ENCODE results near the gene C1orf167. TPM values are rescaled to one million over a fixed set of nuclear protein-coding genes. Genes with fewer than 3 reads are reported as not detected.

C1orf167 gene
- total RNA-seq, 1 donor from 2014 or later, result 0.84 TPM

DNA sequence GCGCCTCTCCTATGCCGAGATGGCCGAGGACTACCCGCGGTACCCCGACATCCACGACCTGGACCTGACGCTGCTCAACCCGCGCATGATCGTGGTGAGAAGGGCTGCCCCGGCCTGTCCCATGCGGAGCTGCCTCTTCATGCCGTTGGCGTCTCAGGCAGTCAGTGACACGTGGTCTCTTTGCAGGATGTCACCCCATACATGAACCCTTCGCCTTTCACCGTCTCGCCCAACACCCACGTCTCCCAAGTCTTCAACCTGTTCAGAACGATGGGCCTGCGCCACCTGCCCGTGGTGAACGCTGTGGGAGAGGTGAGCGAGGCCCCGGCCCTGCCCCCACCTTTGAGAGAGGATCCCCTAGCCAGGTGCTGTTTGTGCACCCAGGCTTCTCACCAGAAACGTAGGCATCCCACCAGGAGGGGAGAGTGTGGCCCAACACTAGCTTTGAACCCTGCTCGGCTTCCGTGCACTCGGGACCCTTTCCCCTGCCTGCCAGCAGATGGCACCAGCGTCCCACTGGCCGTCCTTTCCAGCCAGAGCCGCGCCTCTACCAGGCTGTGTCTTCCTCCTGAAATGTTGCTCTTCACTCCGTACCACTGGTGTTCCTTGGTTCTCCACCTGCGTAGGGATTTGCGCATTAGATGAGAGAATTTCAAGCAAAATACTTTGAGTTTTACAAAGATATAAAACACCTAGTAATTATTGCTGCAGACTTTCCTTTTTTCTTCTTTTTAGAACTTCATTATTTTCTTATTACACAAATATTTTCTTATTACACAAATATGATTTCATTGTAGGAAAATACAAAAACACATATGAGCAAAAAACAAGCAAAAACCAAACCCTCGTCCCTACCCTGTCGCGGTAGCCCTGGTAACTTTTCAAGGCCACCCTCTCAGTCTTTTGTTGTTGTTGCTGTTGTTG is 76.6 kb downstream of the C1orf167 start:
- ATAC-seq, result peak; percentile 86

Other genes starting within 250 kb of the C1orf167 start
- gene FBXO2, start 107.8 kb upstream of the C1orf167 start, total RNA-seq, result 5.9 TPM
- 6.4 TPM for gene FBXO44, start 107.3 kb upstream of the C1orf167 start, total RNA-seq
- 6.2 TPM for gene FBXO6, start 98.0 kb upstream of the C1orf167 start, total RNA-seq
- 15.8 TPM for gene MAD2L2, start 81.0 kb upstream of the C1orf167 start, total RNA-seq
- gene DRAXIN, start 70.5 kb upstream of the C1orf167 start, total RNA-seq, result 0.04 TPM
- 50.4 TPM for gene AGTRAP, start 26.1 kb upstream of the C1orf167 start, total RNA-seq
- 21.3 TPM for gene MTHFR, start 43.8 kb downstream of the C1orf167 start, total RNA-seq
- gene CLCN6, start 44.0 kb downstream of the C1orf167 start, total RNA-seq, result 6.9 TPM
- gene NPPA, start 85.6 kb downstream of the C1orf167 start, total RNA-seq, result not detected
- gene NPPB, start 96.8 kb downstream of the C1orf167 start, total RNA-seq, result not detected
- gene KIAA2013, start 164.2 kb downstream of the C1orf167 start, total RNA-seq, result 26.3 TPM
- gene PLOD1, start 172.5 kb downstream of the C1orf167 start, total RNA-seq, result 26.5 TPM
- 96.5 TPM for gene MFN2, start 218.3 kb downstream of the C1orf167 start, total RNA-seq